Measurements from ENCODE around the gene STARD7. TPM values are rescaled to one million over a fixed set of nuclear protein-coding genes. Genes with fewer than 3 reads are reported as not detected.
"Not testable (repeated sequence)": the region's sequence is repeated elsewhere in the genome, so short reads cannot be mapped to it uniquely, and the experiment has no call there.

Gene STARD7
- total RNA-seq, 1 donor = 170 TPM

GRCh38 chr2:96167407-96168013 lies 41.1 kb downstream of the STARD7 start:
- TF ChIP-seq CTCF (IDR thresholded peaks at IDR 0.05; ENCODE audit: insufficient read depth, low read length) = no peak
- no peak overlapping the region for H3K4me3 ChIP-seq (ENCODE audit: low read depth, low read length)
- no peak for DNase-seq (ENCODE audit: low read depth)

GRCh38 chr2:96164459-96165184 lies 44.0 kb downstream of the STARD7 start:
- H3K4me3 ChIP-seq (ENCODE audit: low read depth, low read length) = no peak overlapping the region
- no peak for TF ChIP-seq CTCF (IDR thresholded peaks at IDR 0.05; ENCODE audit: insufficient read depth, low read length)
- no peak for DNase-seq (ENCODE audit: low read depth)

GRCh38 chr2:96163768-96164429 lies 44.7 kb downstream of the STARD7 start:
- H3K4me3 ChIP-seq (ENCODE audit: low read depth, low read length) = no peak overlapping the region
- no peak for DNase-seq (ENCODE audit: low read depth)
- no peak for TF ChIP-seq CTCF (IDR thresholded peaks at IDR 0.05; ENCODE audit: insufficient read depth, low read length)

GRCh38 chr2:96163415-96163767 lies 45.2 kb downstream of the STARD7 start:
- DNase-seq (ENCODE audit: low read depth) = no peak
- no peak for TF ChIP-seq CTCF (IDR thresholded peaks at IDR 0.05; ENCODE audit: insufficient read depth, low read length)
- no peak overlapping the region for H3K4me3 ChIP-seq (ENCODE audit: low read depth, low read length)

GRCh38 chr2:96161898-96162297 lies 46.7 kb downstream of the STARD7 start:
- no peak for TF ChIP-seq CTCF (IDR thresholded peaks at IDR 0.05; ENCODE audit: insufficient read depth, low read length)
- no peak overlapping the region for H3K4me3 ChIP-seq (ENCODE audit: low read depth, low read length)
- no peak for DNase-seq (ENCODE audit: low read depth)

- DNase-seq (ENCODE audit: low read depth); H3K4me3 ChIP-seq (ENCODE audit: low read depth, low read length): not testable (repeated sequence)
Measured at GRCh38 chr2:96160366-96160765, 48.3 kb downstream of the STARD7 start.

GRCh38 chr2:96159084-96159830 lies 49.4 kb downstream of the STARD7 start:
- no peak overlapping the region for H3K4me3 ChIP-seq (ENCODE audit: low read depth, low read length)
- DNase-seq (ENCODE audit: low read depth) = no peak
- TF ChIP-seq CTCF (IDR thresholded peaks at IDR 0.05; ENCODE audit: insufficient read depth, low read length) = no peak

Measured in fibroblast of the aortic adventitia (primary cell).